ENCODE data around the gene PTPRN2. TPM values are rescaled to one million over a fixed set of nuclear protein-coding genes. Genes with fewer than 3 reads are reported as not detected.

Gene PTPRN2
- total and polyA plus RNA-seq, 2 donors (not counting 1 experiment from before 2014, with no cell fraction given) = 0.54 to 1.2 TPM

DNA sequence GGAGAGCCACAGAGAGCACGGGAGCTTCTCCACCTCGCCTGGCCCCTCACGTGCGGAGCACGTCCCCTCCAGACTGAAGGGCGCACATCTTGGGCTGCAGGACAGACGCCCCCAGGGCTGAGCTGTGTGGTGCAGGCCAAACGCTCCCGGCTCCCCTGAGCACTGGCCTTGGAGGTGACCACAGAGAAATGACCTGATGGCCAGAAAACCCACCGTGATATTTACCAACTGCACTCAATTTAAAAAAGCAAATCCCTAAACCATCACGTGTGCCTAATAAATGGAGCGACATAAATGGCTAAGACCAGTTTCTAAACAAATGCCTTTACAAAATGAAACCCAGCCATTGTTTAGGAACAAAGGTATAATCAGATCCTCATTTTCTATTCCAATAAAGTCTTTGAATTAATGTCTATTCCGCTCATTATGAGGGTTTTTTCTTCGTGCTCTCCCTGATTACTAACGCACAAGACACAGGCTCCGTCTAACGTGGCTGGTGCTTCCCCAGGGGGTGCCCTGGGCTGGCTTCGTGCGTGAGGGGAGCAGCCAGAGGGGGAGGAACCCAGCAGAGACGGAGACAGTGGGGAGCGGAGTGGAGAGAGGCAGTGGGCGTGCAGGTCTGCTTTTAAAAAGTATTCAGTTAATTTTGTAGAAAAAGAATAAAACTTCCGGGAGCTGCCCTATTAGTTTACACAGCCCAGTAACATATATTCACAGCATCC lies 1060.5 kb downstream of the PTPRN2 start:
- no peaks in the 10 kb centered on the region for H3K4me1 ChIP-seq (ENCODE audit: control insufficient read depth, extremely low read depth, insufficient read depth, low read length)
- no peaks in the 10 kb centered on the region for H3K27me3 ChIP-seq (ENCODE audit: control insufficient read depth, insufficient read depth, low read length)
- no peak for TF ChIP-seq EZH2 (IDR thresholded peaks at IDR 0.05; ENCODE audit: low read length, missing control alignments)
- TF ChIP-seq, protein P1, sequence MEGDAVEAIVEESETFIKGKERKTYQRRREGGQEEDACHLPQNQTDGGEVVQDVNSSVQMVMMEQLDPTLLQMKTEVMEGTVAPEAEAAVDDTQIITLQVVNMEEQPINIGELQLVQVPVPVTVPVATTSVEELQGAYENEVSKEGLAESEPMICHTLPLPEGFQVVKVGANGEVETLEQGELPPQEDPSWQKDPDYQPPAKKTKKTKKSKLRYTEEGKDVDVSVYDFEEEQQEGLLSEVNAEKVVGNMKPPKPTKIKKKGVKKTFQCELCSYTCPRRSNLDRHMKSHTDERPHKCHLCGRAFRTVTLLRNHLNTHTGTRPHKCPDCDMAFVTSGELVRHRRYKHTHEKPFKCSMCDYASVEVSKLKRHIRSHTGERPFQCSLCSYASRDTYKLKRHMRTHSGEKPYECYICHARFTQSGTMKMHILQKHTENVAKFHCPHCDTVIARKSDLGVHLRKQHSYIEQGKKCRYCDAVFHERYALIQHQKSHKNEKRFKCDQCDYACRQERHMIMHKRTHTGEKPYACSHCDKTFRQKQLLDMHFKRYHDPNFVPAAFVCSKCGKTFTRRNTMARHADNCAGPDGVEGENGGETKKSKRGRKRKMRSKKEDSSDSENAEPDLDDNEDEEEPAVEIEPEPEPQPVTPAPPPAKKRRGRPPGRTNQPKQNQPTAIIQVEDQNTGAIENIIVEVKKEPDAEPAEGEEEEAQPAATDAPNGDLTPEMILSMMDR (conservative IDR thresholded peaks at IDR 0.05 in 1 of 2, IDR thresholded peaks at IDR 0.05 in 1 of 2; ENCODE audit: low read depth in 1 of 2, low read length in 2 of 2) = no peak
- H3K4me2 ChIP-seq (ENCODE audit: extremely low read depth, insufficient read depth, low read length) = no peak overlapping the region
- no peak overlapping the region for H3K4me3 ChIP-seq (replicated peaks in 1 of 4; ENCODE audit: control extremely low read depth in 1 of 4, insufficient read depth in 1 of 4, low read depth in 3 of 4, low read length in 4 of 4)
- H2AFZ ChIP-seq (ENCODE audit: low read length) = no peak overlapping the region
- DNase-seq (ENCODE audit: low read depth in 2 of 2) = no peak
- no peaks in the 10 kb centered on the region for H4K20me1 ChIP-seq (ENCODE audit: control insufficient read depth, extremely low read depth, insufficient read depth, low read length)
- no peaks in the 10 kb centered on the region for H3K9me3 ChIP-seq (ENCODE audit: control insufficient read depth, insufficient read depth, low read depth, low read length)
- no peak overlapping the region for H3K9ac ChIP-seq (ENCODE audit: insufficient read depth, low read length)
- no peak overlapping the region for H3K27ac ChIP-seq (ENCODE audit: insufficient read depth, low read length)
- no peaks in the 10 kb centered on the region for H3K79me2 ChIP-seq (ENCODE audit: control insufficient read depth, insufficient read depth, low read length)
- no peaks in the 10 kb centered on the region for H3K36me3 ChIP-seq (ENCODE audit: control insufficient read depth, insufficient read depth, low read length)

DNA sequence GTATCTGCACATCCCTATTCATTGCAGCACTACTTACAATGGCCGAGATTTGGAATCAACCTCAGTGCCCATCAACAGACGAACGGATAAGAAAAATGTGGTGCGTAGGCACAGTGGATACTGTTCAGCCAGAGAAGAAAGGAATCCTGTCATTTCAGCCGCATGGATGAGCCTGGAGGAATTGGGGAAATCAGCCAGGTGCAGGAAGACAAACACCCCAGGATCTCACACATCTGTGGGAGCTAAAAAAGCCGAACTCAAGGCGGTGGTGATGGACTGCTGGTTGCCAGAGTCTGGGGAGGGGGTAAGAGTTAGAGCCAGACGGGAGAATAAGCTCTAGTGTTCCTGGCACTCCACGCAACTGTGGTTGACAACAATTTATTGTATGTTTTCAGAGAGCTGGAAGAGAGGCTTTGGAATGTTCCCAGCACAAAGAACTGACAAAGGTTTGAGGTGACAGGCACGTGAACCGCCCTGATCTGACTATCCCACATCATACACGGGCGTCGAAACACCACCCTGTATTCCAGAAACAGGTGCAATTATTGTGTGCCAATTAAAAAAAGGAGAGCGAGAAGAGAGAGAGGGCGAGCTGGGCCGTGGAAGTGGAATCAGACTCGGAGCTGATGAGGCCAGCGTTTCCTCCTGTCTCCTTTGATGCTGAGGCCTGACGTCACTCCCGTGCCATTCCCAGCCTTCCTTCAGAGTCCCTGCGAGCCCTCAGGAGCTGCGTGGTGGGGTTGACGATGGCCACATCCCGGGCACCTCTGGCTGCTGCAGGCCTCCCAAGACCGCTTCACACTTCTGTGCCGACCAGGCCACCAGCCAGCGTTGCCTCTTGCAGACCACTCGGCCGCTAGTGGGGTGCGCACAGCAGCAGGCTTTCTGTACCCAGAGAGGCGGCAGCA lies 1061.4 kb downstream of the PTPRN2 start:
- Histone ChIP-seq H3K36me3 (ENCODE audit: control insufficient read depth, insufficient read depth, low read length) (no peaks in the 10 kb centered on the region), H3K9me3 (ENCODE audit: control insufficient read depth, insufficient read depth, low read depth, low read length) (no peaks in the 10 kb centered on the region), H3K4me2 (ENCODE audit: extremely low read depth, insufficient read depth, low read length) (no peak overlapping the region), H3K4me1 (ENCODE audit: control insufficient read depth, extremely low read depth, insufficient read depth, low read length) (no peaks in the 10 kb centered on the region), H3K27me3 (ENCODE audit: control insufficient read depth, insufficient read depth, low read length) (no peaks in the 10 kb centered on the region), H3K79me2 (ENCODE audit: control insufficient read depth, insufficient read depth, low read length) (no peaks in the 10 kb centered on the region), H2AFZ (ENCODE audit: low read length) (no peak overlapping the region), H4K20me1 (ENCODE audit: control insufficient read depth, extremely low read depth, insufficient read depth, low read length) (no peaks in the 10 kb centered on the region), H3K4me3 (replicated peaks in 1 of 4; ENCODE audit: control extremely low read depth in 1 of 4, insufficient read depth in 1 of 4, low read depth in 3 of 4, low read length in 4 of 4) (no peak overlapping the region), H3K9ac (ENCODE audit: insufficient read depth, low read length) (no peak overlapping the region), H3K27ac (ENCODE audit: insufficient read depth, low read length) (no peak overlapping the region)
- no peak for DNase-seq (ENCODE audit: low read depth in 2 of 2)
- TF ChIP-seq, protein P1 (conservative IDR thresholded peaks at IDR 0.05 in 1 of 2, IDR thresholded peaks at IDR 0.05 in 1 of 2; ENCODE audit: low read depth in 1 of 2, low read length in 2 of 2) = no peak
- TF ChIP-seq EZH2 (IDR thresholded peaks at IDR 0.05; ENCODE audit: low read length, missing control alignments) = no peak

DNA sequence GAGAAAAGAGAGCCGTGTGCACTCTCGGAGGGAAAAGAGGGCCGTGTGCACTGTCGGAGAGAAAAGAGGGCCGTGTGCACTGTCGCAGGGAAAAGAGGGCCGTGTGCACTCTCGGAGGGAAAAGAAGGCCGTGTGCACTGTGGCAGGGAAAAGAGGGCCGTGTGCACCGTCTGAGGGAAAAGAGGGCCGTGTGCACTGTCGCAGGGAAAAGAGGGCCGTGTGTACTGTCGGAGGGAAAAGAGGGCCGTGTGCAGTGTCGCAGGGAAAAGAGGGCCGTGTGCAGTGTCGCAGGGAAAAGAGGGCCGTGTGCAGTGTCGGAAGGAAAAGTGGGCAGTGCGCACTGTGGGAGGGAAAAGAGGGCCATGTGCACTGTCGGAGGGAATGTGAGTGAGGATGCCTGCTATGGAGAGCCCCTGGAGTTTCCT lies 1062.1 kb downstream of the PTPRN2 start:
- no peak overlapping the region for H3K27ac ChIP-seq (ENCODE audit: insufficient read depth, low read length)
- H3K36me3 ChIP-seq (ENCODE audit: control insufficient read depth, insufficient read depth, low read length) = no peaks in the 10 kb centered on the region
- no peaks in the 10 kb centered on the region for H3K27me3 ChIP-seq (ENCODE audit: control insufficient read depth, insufficient read depth, low read length)
- no peak overlapping the region for H3K4me3 ChIP-seq (replicated peaks in 1 of 4; ENCODE audit: control extremely low read depth in 1 of 4, insufficient read depth in 1 of 4, low read depth in 3 of 4, low read length in 4 of 4)
- no peak overlapping the region for H3K4me2 ChIP-seq (ENCODE audit: extremely low read depth, insufficient read depth, low read length)
- H2AFZ ChIP-seq (ENCODE audit: low read length) = no peak overlapping the region
- H3K9ac ChIP-seq (ENCODE audit: insufficient read depth, low read length) = no peak overlapping the region
- H3K79me2 ChIP-seq (ENCODE audit: control insufficient read depth, insufficient read depth, low read length) = no peaks in the 10 kb centered on the region
- H4K20me1 ChIP-seq (ENCODE audit: control insufficient read depth, extremely low read depth, insufficient read depth, low read length) = no peaks in the 10 kb centered on the region
- DNase-seq (ENCODE audit: low read depth in 2 of 2) = no peak
- H3K4me1 ChIP-seq (ENCODE audit: control insufficient read depth, extremely low read depth, insufficient read depth, low read length) = no peaks in the 10 kb centered on the region
- TF ChIP-seq, protein P1 (conservative IDR thresholded peaks at IDR 0.05 in 1 of 2, IDR thresholded peaks at IDR 0.05 in 1 of 2; ENCODE audit: low read depth in 1 of 2, low read length in 2 of 2) = no peak
- no peaks in the 10 kb centered on the region for H3K9me3 ChIP-seq (ENCODE audit: control insufficient read depth, insufficient read depth, low read depth, low read length)

All from fibroblast of lung (primary cell).